ENCODE measurements around the gene SPTSSA.

- TF ChIP-seq, protein P1, sequence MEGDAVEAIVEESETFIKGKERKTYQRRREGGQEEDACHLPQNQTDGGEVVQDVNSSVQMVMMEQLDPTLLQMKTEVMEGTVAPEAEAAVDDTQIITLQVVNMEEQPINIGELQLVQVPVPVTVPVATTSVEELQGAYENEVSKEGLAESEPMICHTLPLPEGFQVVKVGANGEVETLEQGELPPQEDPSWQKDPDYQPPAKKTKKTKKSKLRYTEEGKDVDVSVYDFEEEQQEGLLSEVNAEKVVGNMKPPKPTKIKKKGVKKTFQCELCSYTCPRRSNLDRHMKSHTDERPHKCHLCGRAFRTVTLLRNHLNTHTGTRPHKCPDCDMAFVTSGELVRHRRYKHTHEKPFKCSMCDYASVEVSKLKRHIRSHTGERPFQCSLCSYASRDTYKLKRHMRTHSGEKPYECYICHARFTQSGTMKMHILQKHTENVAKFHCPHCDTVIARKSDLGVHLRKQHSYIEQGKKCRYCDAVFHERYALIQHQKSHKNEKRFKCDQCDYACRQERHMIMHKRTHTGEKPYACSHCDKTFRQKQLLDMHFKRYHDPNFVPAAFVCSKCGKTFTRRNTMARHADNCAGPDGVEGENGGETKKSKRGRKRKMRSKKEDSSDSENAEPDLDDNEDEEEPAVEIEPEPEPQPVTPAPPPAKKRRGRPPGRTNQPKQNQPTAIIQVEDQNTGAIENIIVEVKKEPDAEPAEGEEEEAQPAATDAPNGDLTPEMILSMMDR (conservative IDR thresholded peaks at IDR 0.05): no peak
- TF ChIP-seq ZFX (IDR thresholded peaks at IDR 0.05): no peak
Measured at GRCh38 chr14:34501004-34501580, 39.1 kb upstream of the SPTSSA start.

Measured in C4-2B (cell line).